GM12874 (cell line): ENCODE measurements around the gene PARD3.

ENCODE experiments used
- CTCF ChIP-seq: IDR thresholded peaks from 2 replicates; pipeline ENCODE4 v1.5.1; 2011; ENCODE audit warnings: low read depth, mild to moderate bottlenecking, control low read depth, low read length, moderate library complexity; ENCODE audit not compliant: insufficient read depth

PARD3 gene

GRCh38 chr10:34607894-34608293 lies 207.2 kb downstream of the PARD3 start:
- TF ChIP-seq CTCF, result no peak

GRCh38 chr10:34606890-34607289 lies 208.2 kb downstream of the PARD3 start:
- no peak for TF ChIP-seq CTCF

GRCh38 chr10:34602478-34602877 lies 212.6 kb downstream of the PARD3 start:
- TF ChIP-seq CTCF, result no peak

- no peak for TF ChIP-seq CTCF
These were observed 213.4 kb downstream of the PARD3 start for GRCh38 chr10:34601691-34602090.

GRCh38 chr10:34599026-34599795 lies 215.9 kb downstream of the PARD3 start:
- no peak for TF ChIP-seq CTCF

GRCh38 chr10:34596351-34596750 lies 218.7 kb downstream of the PARD3 start:
- TF ChIP-seq CTCF, result no peak

GRCh38 chr10:34593930-34594329 lies 221.2 kb downstream of the PARD3 start:
- TF ChIP-seq CTCF, result no peak
